ENCODE measurements around the gene PRKCE. TPM values are rescaled to one million over a fixed set of nuclear protein-coding genes. Genes with fewer than 3 reads are reported as not detected.

PRKCE gene
- total and polyA plus RNA-seq, 7 experiments from 2014 or later, result 1.4 to 37.9 (median 19.5) TPM

GRCh38 chr2:45902380-45902779 is 250.9 kb downstream of the PRKCE start:
- H3K4me1 ChIP-seq (ENCODE audit: control insufficient read depth in 2 of 2, insufficient read depth in 2 of 2, low read length in 2 of 2), result no peaks in the 10 kb centered on the region
- H3K9me3 ChIP-seq (ENCODE audit: control insufficient read depth in 2 of 3, low read length in 3 of 3), result no peaks in the 10 kb centered on the region
- Mint-ChIP-seq H3K9me3 (no peaks in the 10 kb centered on the region), H3K27me3 (no peaks in the 10 kb centered on the region), H3K4me1 (peaks cover 0 to 10% (median 0%) of the 10 kb centered on the region in 7 donors), H3K36me3 (peaks cover 0 to 6% (median 0%) of the 10 kb centered on the region in 5 donors), H3K27ac (peak overlapping the region in 2 of 9 donors; percentile 26 to 39), H3K4me3 (no peak overlapping the region)
- ATAC-seq, result no peak
- no peaks in the 10 kb centered on the region for H3K27me3 ChIP-seq (ENCODE audit: control insufficient read depth in 2 of 2, insufficient read depth in 2 of 2, low read length in 2 of 2)
- no peaks in the 10 kb centered on the region for H3K36me3 ChIP-seq (ENCODE audit: control insufficient read depth in 2 of 3, insufficient read depth in 3 of 3, low read length in 3 of 3)
- CTCF ChIA-PET, result no interaction called here
- H3K27ac ChIP-seq (ENCODE audit: low read depth, low read length), result no peak overlapping the region
- no peak for DNase-seq
- POLR2A ChIA-PET, result no interaction called here
- H3K4me3 ChIP-seq (ENCODE audit: low read length), result no peak overlapping the region
- intact Hi-C loops (cut with micrococcal nuclease), result no loop called here

GRCh38 chr2:45902781-45903375 is 251.4 kb downstream of the PRKCE start:
- Mint-ChIP-seq H3K36me3 (peaks cover 0 to 6% (median 0%) of the 10 kb centered on the region in 5 donors), H3K4me1 (peaks cover 0 to 10% (median 0%) of the 10 kb centered on the region in 7 donors), H3K9me3 (no peaks in the 10 kb centered on the region), H3K27ac (no peak overlapping the region), H3K27me3 (no peaks in the 10 kb centered on the region), H3K4me3 (no peak overlapping the region)
- DNase-seq, result no peak
- ATAC-seq, result no peak
- intact Hi-C loops (cut with micrococcal nuclease), result no loop called here
- no peaks in the 10 kb centered on the region for H3K27me3 ChIP-seq (ENCODE audit: control insufficient read depth in 2 of 2, insufficient read depth in 2 of 2, low read length in 2 of 2)
- H3K9me3 ChIP-seq (ENCODE audit: control insufficient read depth in 2 of 3, low read length in 3 of 3), result no peaks in the 10 kb centered on the region
- H3K27ac ChIP-seq (ENCODE audit: low read depth, low read length), result no peak overlapping the region
- no peaks in the 10 kb centered on the region for H3K36me3 ChIP-seq (ENCODE audit: control insufficient read depth in 2 of 3, insufficient read depth in 3 of 3, low read length in 3 of 3)
- ChIA-PET POLR2A (no interaction called here), CTCF (no interaction called here)
- no peak overlapping the region for H3K4me3 ChIP-seq (ENCODE audit: low read length)
- no peaks in the 10 kb centered on the region for H3K4me1 ChIP-seq (ENCODE audit: control insufficient read depth in 2 of 2, insufficient read depth in 2 of 2, low read length in 2 of 2)

- no peak for ATAC-seq
- H3K4me3 Mint-ChIP-seq, result peak overlapping the region in 1 of 10 donors; percentile 35
- peaks cover 0 to 6% (median 0%) of the 10 kb centered on the region in 5 donors for H3K36me3 Mint-ChIP-seq
- no peaks in the 10 kb centered on the region for H3K4me1 ChIP-seq (ENCODE audit: control insufficient read depth in 2 of 2, insufficient read depth in 2 of 2, low read length in 2 of 2)
- H3K27me3 ChIP-seq (ENCODE audit: control insufficient read depth in 2 of 2, insufficient read depth in 2 of 2, low read length in 2 of 2), result no peaks in the 10 kb centered on the region
- peak overlapping the region in 2 of 9 donors; percentile 43 to 78 for H3K27ac Mint-ChIP-seq
- H3K9me3 Mint-ChIP-seq, result no peaks in the 10 kb centered on the region
- H3K27ac ChIP-seq (ENCODE audit: low read depth, low read length), result no peak overlapping the region
- no peaks in the 10 kb centered on the region for H3K36me3 ChIP-seq (ENCODE audit: control insufficient read depth in 2 of 3, insufficient read depth in 3 of 3, low read length in 3 of 3)
- intact Hi-C loops (cut with micrococcal nuclease), result no loop called here
- no peaks in the 10 kb centered on the region for H3K9me3 ChIP-seq (ENCODE audit: control insufficient read depth in 2 of 3, low read length in 3 of 3)
- DNase-seq, result no peak
- CTCF ChIA-PET, result no interaction called here
- POLR2A ChIA-PET, result interaction anchor here (0.6 kb wide), 1 partner anchor 14 kb away, joined by 3 read pairs; no protein-coding TSS in a partner anchor
- H3K4me3 ChIP-seq (ENCODE audit: low read length), result no peak overlapping the region
- H3K27me3 Mint-ChIP-seq, result no peaks in the 10 kb centered on the region
- H3K4me1 Mint-ChIP-seq, result peaks cover 0 to 10% (median 0%) of the 10 kb centered on the region in 7 donors
Measured at GRCh38 chr2:45904267-45904945, 252.9 kb downstream of the PRKCE start.

GRCh38 chr2:45904946-45905631 is 253.6 kb downstream of the PRKCE start:
- peaks cover 0 to 13% (median 0%) of the 10 kb centered on the region in 7 donors for H3K4me1 Mint-ChIP-seq
- no peak overlapping the region for H3K27ac ChIP-seq (ENCODE audit: low read depth, low read length)
- H3K27me3 Mint-ChIP-seq, result no peaks in the 10 kb centered on the region
- ATAC-seq, result no peak
- peak overlapping the region in 1 of 9 donors; percentile 65 for H3K27ac Mint-ChIP-seq
- intact Hi-C loops (cut with micrococcal nuclease), result no loop called here
- no peak for DNase-seq
- H3K36me3 Mint-ChIP-seq, result peaks cover 0 to 6% (median 0%) of the 10 kb centered on the region in 5 donors
- H3K4me3 Mint-ChIP-seq, result no peak overlapping the region
- no peaks in the 10 kb centered on the region for H3K9me3 ChIP-seq (ENCODE audit: control insufficient read depth in 2 of 3, low read length in 3 of 3)
- H3K9me3 Mint-ChIP-seq, result no peaks in the 10 kb centered on the region
- no peaks in the 10 kb centered on the region for H3K4me1 ChIP-seq (ENCODE audit: control insufficient read depth in 2 of 2, insufficient read depth in 2 of 2, low read length in 2 of 2)
- no peak overlapping the region for H3K4me3 ChIP-seq (ENCODE audit: low read length)
- no peaks in the 10 kb centered on the region for H3K36me3 ChIP-seq (ENCODE audit: control insufficient read depth in 2 of 3, insufficient read depth in 3 of 3, low read length in 3 of 3)
- CTCF ChIA-PET, result no interaction called here
- no peaks in the 10 kb centered on the region for H3K27me3 ChIP-seq (ENCODE audit: control insufficient read depth in 2 of 2, insufficient read depth in 2 of 2, low read length in 2 of 2)
- POLR2A ChIA-PET, result interaction anchor here (0.6 kb wide), 1 partner anchor 15 kb away, joined by 3 read pairs; no protein-coding TSS in a partner anchor

GRCh38 chr2:45905632-45905958 is 254.1 kb downstream of the PRKCE start:
- H3K27me3 ChIP-seq (ENCODE audit: control insufficient read depth in 2 of 2, insufficient read depth in 2 of 2, low read length in 2 of 2), result no peaks in the 10 kb centered on the region
- H3K36me3 ChIP-seq (ENCODE audit: control insufficient read depth in 2 of 3, insufficient read depth in 3 of 3, low read length in 3 of 3), result no peaks in the 10 kb centered on the region
- peaks cover 0 to 13% (median 0%) of the 10 kb centered on the region in 7 donors for H3K4me1 Mint-ChIP-seq
- no peak for ATAC-seq
- no peaks in the 10 kb centered on the region for H3K27me3 Mint-ChIP-seq
- DNase-seq, result no peak
- H3K36me3 Mint-ChIP-seq, result peaks cover 0 to 6% (median 0%) of the 10 kb centered on the region in 5 donors
- POLR2A ChIA-PET, result no interaction called here
- no peaks in the 10 kb centered on the region for H3K9me3 ChIP-seq (ENCODE audit: control insufficient read depth in 2 of 3, low read length in 3 of 3)
- peak overlapping the region in 1 of 9 donors; percentile 65 for H3K27ac Mint-ChIP-seq
- CTCF ChIA-PET, result no interaction called here
- no peaks in the 10 kb centered on the region for H3K4me1 ChIP-seq (ENCODE audit: control insufficient read depth in 2 of 2, insufficient read depth in 2 of 2, low read length in 2 of 2)
- H3K4me3 ChIP-seq (ENCODE audit: low read length), result no peak overlapping the region
- H3K9me3 Mint-ChIP-seq, result no peaks in the 10 kb centered on the region
- H3K27ac ChIP-seq (ENCODE audit: low read depth, low read length), result no peak overlapping the region
- H3K4me3 Mint-ChIP-seq, result no peak overlapping the region
- intact Hi-C loops (cut with micrococcal nuclease), result no loop called here

- intact Hi-C loops (cut with micrococcal nuclease), result no loop called here
- no peaks in the 10 kb centered on the region for H3K9me3 ChIP-seq (ENCODE audit: control insufficient read depth in 2 of 3, low read length in 3 of 3)
- CTCF ChIA-PET, result no interaction called here
- H3K27ac Mint-ChIP-seq, result peak overlapping the region in 1 of 9 donors; percentile 13
- no peaks in the 10 kb centered on the region for H3K4me1 ChIP-seq (ENCODE audit: control insufficient read depth in 2 of 2, insufficient read depth in 2 of 2, low read length in 2 of 2)
- ATAC-seq (no peak), DNase-seq (no peak)
- POLR2A ChIA-PET, result no interaction called here
- H3K36me3 Mint-ChIP-seq, result peaks cover 0 to 3% (median 0%) of the 10 kb centered on the region in 5 donors
- H3K4me1 Mint-ChIP-seq, result peaks cover 0 to 13% (median 0%) of the 10 kb centered on the region in 7 donors
- H3K9me3 Mint-ChIP-seq, result no peaks in the 10 kb centered on the region
- no peaks in the 10 kb centered on the region for H3K27me3 Mint-ChIP-seq
- no peaks in the 10 kb centered on the region for H3K36me3 ChIP-seq (ENCODE audit: control insufficient read depth in 2 of 3, insufficient read depth in 3 of 3, low read length in 3 of 3)
- H3K4me3 ChIP-seq (ENCODE audit: low read length), result no peak overlapping the region
- no peaks in the 10 kb centered on the region for H3K27me3 ChIP-seq (ENCODE audit: control insufficient read depth in 2 of 2, insufficient read depth in 2 of 2, low read length in 2 of 2)
- no peak overlapping the region for H3K27ac ChIP-seq (ENCODE audit: low read depth, low read length)
- H3K4me3 Mint-ChIP-seq, result peak overlapping the region in 1 of 10 donors; percentile 56
Measured at GRCh38 chr2:45907592-45907991, 256.1 kb downstream of the PRKCE start.
